ENCODE measurements around the gene SNCB.
"Not testable (repeated sequence)": the region's sequence is repeated elsewhere in the genome, so short reads cannot be mapped to it uniquely, and the experiment has no call there.

SNCB gene

GRCh38 chr5:176597417-176598389, 32.6 kb downstream of the SNCB start:
- no peak for DNase-seq (ENCODE audit: low spot score)

GRCh38 chr5:176596689-176597416, 33.5 kb downstream of the SNCB start:
- no peak for DNase-seq (ENCODE audit: low spot score)

- no peak for DNase-seq (ENCODE audit: low spot score)
Measured at GRCh38 chr5:176596069-176596644, 34.2 kb downstream of the SNCB start.

GRCh38 chr5:176595386-176595943, 34.9 kb downstream of the SNCB start:
- no peak for DNase-seq (ENCODE audit: low spot score)

- no peak for DNase-seq (ENCODE audit: low spot score)
Measured at GRCh38 chr5:176594554-176594953, 35.8 kb downstream of the SNCB start.

- DNase-seq (ENCODE audit: low spot score) = no peak
Measured at GRCh38 chr5:176593273-176593869, 37.0 kb downstream of the SNCB start.

- no peak for DNase-seq (ENCODE audit: low spot score)
Measured at GRCh38 chr5:176592573-176592972, 37.8 kb downstream of the SNCB start.

GRCh38 chr5:176591667-176592066, 38.7 kb downstream of the SNCB start:
- DNase-seq (ENCODE audit: low spot score) = not testable (repeated sequence)

GRCh38 chr5:176590035-176590717, 40.2 kb downstream of the SNCB start:
- DNase-seq (ENCODE audit: low spot score) = no peak

GRCh38 chr5:176589039-176589769, 41.1 kb downstream of the SNCB start:
- DNase-seq (ENCODE audit: low spot score) = no peak

GRCh38 chr5:176588297-176588696, 42.0 kb downstream of the SNCB start:
- DNase-seq (ENCODE audit: low spot score) = no peak

GRCh38 chr5:176587398-176587797, 42.9 kb downstream of the SNCB start:
- DNase-seq (ENCODE audit: low spot score) = no peak

GRCh38 chr5:176583076-176583475, 47.3 kb downstream of the SNCB start:
- no peak for DNase-seq (ENCODE audit: low spot score)

GRCh38 chr5:176581361-176581760, 49.0 kb downstream of the SNCB start:
- no peak for DNase-seq (ENCODE audit: low spot score)

- no peak for DNase-seq (ENCODE audit: low spot score)
Measured at GRCh38 chr5:176579323-176579722, 51.0 kb downstream of the SNCB start.

GRCh38 chr5:176578391-176578808, 51.9 kb downstream of the SNCB start:
- DNase-seq (ENCODE audit: low spot score) = no peak

GRCh38 chr5:176577312-176578176, 52.8 kb downstream of the SNCB start:
- DNase-seq (ENCODE audit: low spot score) = no peak

GRCh38 chr5:176575488-176576422, 54.6 kb downstream of the SNCB start:
- DNase-seq (ENCODE audit: low spot score) = no peak

Measured in pons (tissue), 1 donor.